K562 (cell line): ENCODE measurements around the gene WIPF1. TPM values are rescaled to one million over a fixed set of nuclear protein-coding genes. Genes with fewer than 3 reads are reported as not detected.

Source experiments
- ARNT ChIP-seq, 2 experiments: fragments of 450-650 bp; IDR thresholded peaks; 2 replicates each; pipeline ENCODE4 v1.6.1; 2016; ENCODE audit warnings: mild to moderate bottlenecking in 1 of 2
- C11orf30 ChIP-seq: fragments of 450-650 bp; IDR thresholded peaks from 2 replicates; pipeline ENCODE4 v1.6.1; 2016; ENCODE audit warnings: low read depth, mild to moderate bottlenecking
- CBFB ChIP-seq: sonication (generic); formaldehyde crosslinking; IDR thresholded peaks from 2 replicates; pipeline ENCODE4 v1.4.0; 2020; ENCODE audit warnings: mild to moderate bottlenecking, missing genetic modification reagents
- CBX2 ChIP-seq: fragments of 200-600 bp; sonication (generic); IDR thresholded peaks from one replicate; pipeline ENCODE4 v1.6.1; 2012; ENCODE audit warnings: mild to moderate bottlenecking, low read length, inconsistent platforms; ENCODE audit not compliant: insufficient read depth, poor library complexity, severe bottlenecking
- CTCF ChIP-seq, 3 experiments: IDR thresholded peaks in 2 of 3; conservative IDR thresholded peaks in 1 of 3; 2 replicates each; pipeline ENCODE4 v1.5.1; 2011 to 2012; ENCODE audit warnings: low read length in 3 of 3, mild to moderate bottlenecking in 3 of 3, control low read depth in 2 of 3, improper control_type of control experiment in 1 of 3, inconsistent platforms in 1 of 3, low read depth in 1 of 3, mixed read lengths in 1 of 3, moderate library complexity in 1 of 3; ENCODE audit not compliant: insufficient read depth in 2 of 3
- E2F4 ChIP-seq: sonication (generic); formaldehyde crosslinking; IDR thresholded peaks from 2 replicates; pipeline ENCODE4 v1.8.0; 2022; ENCODE audit warnings: mild to moderate bottlenecking, low read depth, missing genetic modification reagents
- EZH2 ChIP-seq: IDR thresholded peaks from 2 replicates; pipeline ENCODE4 v1.6.1; 2012; ENCODE audit warnings: low read depth, mild to moderate bottlenecking, inconsistent platforms, low read length, borderline replicate concordance
- FOXK2 ChIP-seq, 2 experiments: fragments of 450-650 bp; IDR thresholded peaks in 1 of 2; conservative IDR thresholded peaks in 1 of 2; 2 replicates each; pipeline ENCODE4 v1.6.1; 2016; ENCODE audit warnings: low read depth in 2 of 2, mild to moderate bottlenecking in 1 of 2
- HCFC1 ChIP-seq: IDR thresholded peaks from 2 replicates; pipeline ENCODE4 v1.6.1; 2012; ENCODE audit warnings: low read depth, low read length, improper control_type of control experiment
- HLTF ChIP-seq: fragments of 450-650 bp; IDR thresholded peaks from 2 replicates; pipeline ENCODE4 v1.6.1; 2016
- HMG20B ChIP-seq: fragments of 250-450 bp; sonication (Bioruptor Pico); IDR thresholded peaks from 2 replicates; pipeline ENCODE4 v1.5.0; 2021; ENCODE audit warnings: mild to moderate bottlenecking
- NCOA2 ChIP-seq, 2 experiments: fragments of 450-650 bp; IDR thresholded peaks; 2 replicates each; pipeline ENCODE4 v1.6.1; 2018; ENCODE audit warnings: mild to moderate bottlenecking in 2 of 2, moderate library complexity in 1 of 2; ENCODE audit not compliant: partially characterized antibody in 2 of 2
- NFE2 ChIP-seq: IDR thresholded peaks from 2 replicates; pipeline ENCODE4 v1.6.1; 2014; ENCODE audit warnings: antibody characterized with exemption, low read depth
- PHB ChIP-seq: fragments of 250-450 bp; sonication (Bioruptor Pico); IDR thresholded peaks from 2 replicates; pipeline ENCODE4 v1.5.0; 2021
- PHF21A ChIP-seq: fragments of 450-650 bp; IDR thresholded peaks from 2 replicates; pipeline ENCODE4 v1.6.1; 2017; ENCODE audit warnings: low read depth, borderline replicate concordance
- SNRNP70 ChIP-seq: fragments of 200-400 bp; formaldehyde crosslinking; optimal IDR thresholded peaks from 2 replicates; pipeline ENCODE3; 2017; ENCODE audit warnings: low read depth, low read length
- SUPT5H ChIP-seq: fragments of 450-650 bp; IDR thresholded peaks from 2 replicates; pipeline ENCODE4 v1.6.1; 2016
- TCF7 ChIP-seq: sonication (generic); IDR thresholded peaks from 2 replicates; pipeline ENCODE4 v1.6.1; 2016; ENCODE audit warnings: antibody characterized with exemption, borderline replicate concordance
- TSHZ1 ChIP-seq: fragments of 250-450 bp; sonication (Bioruptor Pico); IDR thresholded peaks from 2 replicates; pipeline ENCODE4 v1.4.0; 2020; ENCODE audit warnings: mild to moderate bottlenecking, moderate library complexity
- ZNF134 ChIP-seq: fragments of 250-450 bp; sonication (Bioruptor Pico); conservative IDR thresholded peaks from 2 replicates; pipeline ENCODE4 v1.4.0; 2020
- ZNF584 ChIP-seq: fragments of 200-800 bp; sonication (Bioruptor generic); IDR thresholded peaks from 2 replicates; pipeline ENCODE4 v1.6.1; 2016; ENCODE audit warnings: low read depth, mild to moderate bottlenecking, missing genetic modification characterization, missing compliant biosample characterization
- ZNF707 ChIP-seq: fragments of 250-450 bp; sonication (Bioruptor Pico); conservative IDR thresholded peaks from 2 replicates; pipeline ENCODE4 v1.8.0; 2022; ENCODE audit warnings: inconsistent platforms, mild to moderate bottlenecking, moderate library complexity
- polyA plus RNA-seq, 8 experiments: library from polyadenylated mRNA; depleted of rRNA in 4 of 8; stranded (reverse) in 5 of 8; unstranded in 3 of 8; fragments of >200 nt; fragmentation: Nextera tagmentation in 2 of 8; fragmentation: Illumina TruSeq in 1 of 8; extraction: Ambion mirVana in 2 of 8; extraction: Trizol in 1 of 8; gene quantifications; 2 replicates each; pipeline versions ENCODE4 v1.2.1 to v1.2.3, GENCODE V29; 2011 to 2014; ENCODE audit warnings: inconsistent platforms in 1 of 8, missing spikeins in 1 of 8
- total RNA-seq, 7 experiments: library from RNA; depleted of rRNA in 6 of 7; stranded (reverse); fragments of >200 nt in 6 of 7; fragmentation: Illumina TruSeq in 2 of 7; extraction: Trizol in 2 of 7; gene quantifications; 2 replicates each; pipeline versions ENCODE4 v1.2.1 to v1.2.3, GENCODE V29; 2011 to 2021; ENCODE audit warnings: low replicate concordance in 1 of 7

Gene WIPF1
- total and polyA plus RNA-seq, 9 of the 15 experiments (the other 6 are each of a cell fraction or from before 2014, with no cell fraction given), result 0.54 to 4.9 (median 2.4) TPM

DNA sequence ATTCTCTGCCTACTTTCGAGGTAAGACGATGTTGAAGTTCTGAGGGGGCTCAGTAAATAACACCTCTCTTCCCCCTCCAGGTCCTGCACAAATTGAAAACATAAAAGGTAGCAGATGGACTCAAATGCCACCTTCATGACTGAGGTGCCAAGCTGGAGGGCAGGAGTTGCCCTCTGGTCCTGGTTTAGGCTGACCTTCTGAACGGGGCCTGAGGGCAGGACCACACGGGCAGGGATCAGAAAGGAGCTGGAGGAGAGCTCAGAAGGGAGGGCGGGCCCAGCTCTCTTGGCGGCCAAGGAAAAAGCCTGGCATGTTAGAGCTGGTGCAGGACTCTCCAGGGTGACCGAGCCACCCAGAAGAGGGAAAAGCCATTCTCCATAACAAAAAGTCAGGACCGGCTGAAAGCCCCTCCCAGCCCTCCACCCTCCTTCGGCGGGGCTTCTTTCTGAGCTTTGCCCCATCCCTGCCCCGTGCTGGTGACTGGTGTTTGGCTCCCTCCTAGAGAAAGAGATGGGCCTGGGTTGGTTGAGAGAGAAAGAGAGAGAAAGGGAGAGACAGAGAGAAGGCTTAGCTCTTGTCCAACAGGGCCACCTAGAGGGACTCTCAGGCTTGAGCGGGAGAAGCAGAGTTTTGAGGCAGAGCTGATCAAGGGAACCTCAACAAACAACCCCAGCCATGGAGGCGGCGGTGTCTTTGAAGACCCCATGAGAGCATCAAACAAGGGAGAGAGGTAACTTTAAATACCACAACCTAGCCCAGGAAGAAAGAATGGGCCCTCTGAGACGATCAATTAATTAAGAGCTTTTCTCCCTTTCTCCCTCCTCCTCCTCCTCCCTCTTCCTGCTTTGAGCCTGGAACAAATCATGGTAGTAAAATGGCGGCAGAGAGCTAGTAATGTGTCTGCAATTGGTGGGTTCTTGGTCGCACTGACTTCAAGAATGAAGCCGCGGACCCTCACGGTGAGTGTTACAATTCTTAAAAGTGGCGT, 50.8 kb downstream of the WIPF1 start (continued):
- TF ChIP-seq TSHZ1 (CRISPR knock-in tag), result no peak
- TF ChIP-seq SUPT5H, result no peak
- TF ChIP-seq SNRNP70, result no peak
- TF ChIP-seq NCOA2 (IDR thresholded peaks at IDR 0.05; ENCODE audit: partially characterized antibody in 2 of 2), result no peak
- TF ChIP-seq HCFC1, result no peak
- no peak for TF ChIP-seq EZH2
- no peak for TF ChIP-seq ZNF707 (CRISPR knock-in tag)
- TF ChIP-seq C11orf30, result no peak
- TF ChIP-seq ARNT (IDR thresholded peaks at IDR 0.05), result no peak
- TF ChIP-seq PHF21A, result no peak
- no peak for TF ChIP-seq HMG20B (CRISPR knock-in tag)
- TF ChIP-seq FOXK2 (conservative IDR thresholded peaks at IDR 0.05 in 1 of 2, IDR thresholded peaks at IDR 0.05 in 1 of 2; ENCODE audit: low read depth in 2 of 2), result peak in 1 of 2 experiments; percentile 18; a peak in 1 of 4 replicates
- TF ChIP-seq CTCF (IDR thresholded peaks at IDR 0.05 in 2 of 3, conservative IDR thresholded peaks at IDR 0.05 in 1 of 3; ENCODE audit: insufficient read depth in 2 of 3, low read depth in 1 of 3, low read length in 3 of 3), result peak; percentile 88 to 97 (median 89)
- 0 out of 2 replicates have a peak, but pooled peaks have one; percentile 70 for TF ChIP-seq TCF7
- TF ChIP-seq ZNF584 (CRISPR knock-in tag), result no peak
- TF ChIP-seq PHB, result no peak
- no peak for TF ChIP-seq E2F4 (CRISPR knock-in tag)
- no peak for TF ChIP-seq HLTF
- TF ChIP-seq CBFB (CRISPR knock-in tag), result no peak
- no peak for TF ChIP-seq NFE2
- no peak for TF ChIP-seq ZNF134 (CRISPR knock-in tag)
- TF ChIP-seq CBX2, result no peak
